ENCODE measurements around the gene MN1. TPM values are rescaled to one million over a fixed set of nuclear protein-coding genes. Genes with fewer than 3 reads are reported as not detected.

MN1 gene
- total and polyA plus RNA-seq, 2 of the 8 experiments (the other 6 are each of a cell fraction or from before 2014, with no cell fraction given), result 3.1 to 4.9 TPM

DNA sequence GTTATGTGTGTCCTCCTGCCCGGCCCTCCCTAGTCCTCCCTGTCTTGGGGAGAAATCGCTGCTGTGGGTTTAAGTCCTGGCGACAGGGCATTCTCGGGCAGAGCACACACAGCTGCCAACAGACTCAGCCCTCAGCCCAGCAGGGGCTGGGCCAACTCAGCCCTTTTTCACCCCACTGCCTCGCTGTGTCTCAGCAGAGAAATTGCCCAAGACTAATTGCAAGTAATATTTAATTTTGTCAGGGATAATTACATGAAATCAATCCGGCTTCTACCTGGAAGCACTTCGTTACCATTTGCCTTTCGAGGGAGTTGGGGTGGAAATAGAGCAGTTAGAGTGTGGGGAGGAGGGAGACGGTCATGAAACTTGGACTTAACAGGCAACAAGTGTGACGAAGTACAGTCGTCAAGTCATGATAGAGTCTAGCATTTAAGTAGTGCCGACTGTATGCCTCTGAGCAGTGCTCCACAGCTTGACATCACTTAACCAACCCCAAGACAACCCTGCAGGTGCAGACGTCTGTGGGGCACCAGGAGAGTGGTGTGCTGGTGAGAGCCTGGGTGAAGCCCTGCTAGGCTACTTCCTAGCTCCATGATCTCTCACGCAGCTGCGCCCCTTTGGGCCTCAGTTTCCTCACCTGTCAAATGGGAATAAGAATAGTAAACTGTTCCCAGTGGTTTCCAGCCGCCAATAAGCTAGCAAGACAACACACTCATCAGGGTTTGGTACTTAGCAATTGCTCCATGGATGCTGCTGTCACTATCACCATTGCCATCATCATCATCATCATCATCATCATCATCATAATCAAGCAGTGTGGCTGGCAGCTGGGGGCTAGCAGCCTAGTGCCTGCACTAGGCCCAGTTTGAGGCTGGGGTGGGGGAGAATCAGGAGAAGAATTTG, 29.2 kb downstream of the MN1 start (continued):
- TF ChIP-seq ATF3 (IDR thresholded peaks at IDR 0.05; ENCODE audit: insufficient read depth, low read depth, low read length) (no peak), CHD2 (IDR thresholded peaks at IDR 0.05; ENCODE audit: low read length) (no peak), SP1 (IDR thresholded peaks at IDR 0.05; ENCODE audit: low read depth, low read length) (no peak), SIX5 (IDR thresholded peaks at IDR 0.05; ENCODE audit: low read depth, low read length) (no peak), BRCA1 (IDR thresholded peaks at IDR 0.05; ENCODE audit: low read depth, low read length) (no peak), POLR2A (IDR thresholded peaks at IDR 0.05; ENCODE audit: control extremely low read depth in 1 of 2, low read depth in 2 of 2, low read length in 2 of 2) (no peak), RNF2 (IDR thresholded peaks at IDR 0.05; ENCODE audit: borderline replicate concordance, low read depth, low read length, missing control alignments, poor library complexity, severe bottlenecking) (no peak)
- TF ChIP-seq, protein P1, sequence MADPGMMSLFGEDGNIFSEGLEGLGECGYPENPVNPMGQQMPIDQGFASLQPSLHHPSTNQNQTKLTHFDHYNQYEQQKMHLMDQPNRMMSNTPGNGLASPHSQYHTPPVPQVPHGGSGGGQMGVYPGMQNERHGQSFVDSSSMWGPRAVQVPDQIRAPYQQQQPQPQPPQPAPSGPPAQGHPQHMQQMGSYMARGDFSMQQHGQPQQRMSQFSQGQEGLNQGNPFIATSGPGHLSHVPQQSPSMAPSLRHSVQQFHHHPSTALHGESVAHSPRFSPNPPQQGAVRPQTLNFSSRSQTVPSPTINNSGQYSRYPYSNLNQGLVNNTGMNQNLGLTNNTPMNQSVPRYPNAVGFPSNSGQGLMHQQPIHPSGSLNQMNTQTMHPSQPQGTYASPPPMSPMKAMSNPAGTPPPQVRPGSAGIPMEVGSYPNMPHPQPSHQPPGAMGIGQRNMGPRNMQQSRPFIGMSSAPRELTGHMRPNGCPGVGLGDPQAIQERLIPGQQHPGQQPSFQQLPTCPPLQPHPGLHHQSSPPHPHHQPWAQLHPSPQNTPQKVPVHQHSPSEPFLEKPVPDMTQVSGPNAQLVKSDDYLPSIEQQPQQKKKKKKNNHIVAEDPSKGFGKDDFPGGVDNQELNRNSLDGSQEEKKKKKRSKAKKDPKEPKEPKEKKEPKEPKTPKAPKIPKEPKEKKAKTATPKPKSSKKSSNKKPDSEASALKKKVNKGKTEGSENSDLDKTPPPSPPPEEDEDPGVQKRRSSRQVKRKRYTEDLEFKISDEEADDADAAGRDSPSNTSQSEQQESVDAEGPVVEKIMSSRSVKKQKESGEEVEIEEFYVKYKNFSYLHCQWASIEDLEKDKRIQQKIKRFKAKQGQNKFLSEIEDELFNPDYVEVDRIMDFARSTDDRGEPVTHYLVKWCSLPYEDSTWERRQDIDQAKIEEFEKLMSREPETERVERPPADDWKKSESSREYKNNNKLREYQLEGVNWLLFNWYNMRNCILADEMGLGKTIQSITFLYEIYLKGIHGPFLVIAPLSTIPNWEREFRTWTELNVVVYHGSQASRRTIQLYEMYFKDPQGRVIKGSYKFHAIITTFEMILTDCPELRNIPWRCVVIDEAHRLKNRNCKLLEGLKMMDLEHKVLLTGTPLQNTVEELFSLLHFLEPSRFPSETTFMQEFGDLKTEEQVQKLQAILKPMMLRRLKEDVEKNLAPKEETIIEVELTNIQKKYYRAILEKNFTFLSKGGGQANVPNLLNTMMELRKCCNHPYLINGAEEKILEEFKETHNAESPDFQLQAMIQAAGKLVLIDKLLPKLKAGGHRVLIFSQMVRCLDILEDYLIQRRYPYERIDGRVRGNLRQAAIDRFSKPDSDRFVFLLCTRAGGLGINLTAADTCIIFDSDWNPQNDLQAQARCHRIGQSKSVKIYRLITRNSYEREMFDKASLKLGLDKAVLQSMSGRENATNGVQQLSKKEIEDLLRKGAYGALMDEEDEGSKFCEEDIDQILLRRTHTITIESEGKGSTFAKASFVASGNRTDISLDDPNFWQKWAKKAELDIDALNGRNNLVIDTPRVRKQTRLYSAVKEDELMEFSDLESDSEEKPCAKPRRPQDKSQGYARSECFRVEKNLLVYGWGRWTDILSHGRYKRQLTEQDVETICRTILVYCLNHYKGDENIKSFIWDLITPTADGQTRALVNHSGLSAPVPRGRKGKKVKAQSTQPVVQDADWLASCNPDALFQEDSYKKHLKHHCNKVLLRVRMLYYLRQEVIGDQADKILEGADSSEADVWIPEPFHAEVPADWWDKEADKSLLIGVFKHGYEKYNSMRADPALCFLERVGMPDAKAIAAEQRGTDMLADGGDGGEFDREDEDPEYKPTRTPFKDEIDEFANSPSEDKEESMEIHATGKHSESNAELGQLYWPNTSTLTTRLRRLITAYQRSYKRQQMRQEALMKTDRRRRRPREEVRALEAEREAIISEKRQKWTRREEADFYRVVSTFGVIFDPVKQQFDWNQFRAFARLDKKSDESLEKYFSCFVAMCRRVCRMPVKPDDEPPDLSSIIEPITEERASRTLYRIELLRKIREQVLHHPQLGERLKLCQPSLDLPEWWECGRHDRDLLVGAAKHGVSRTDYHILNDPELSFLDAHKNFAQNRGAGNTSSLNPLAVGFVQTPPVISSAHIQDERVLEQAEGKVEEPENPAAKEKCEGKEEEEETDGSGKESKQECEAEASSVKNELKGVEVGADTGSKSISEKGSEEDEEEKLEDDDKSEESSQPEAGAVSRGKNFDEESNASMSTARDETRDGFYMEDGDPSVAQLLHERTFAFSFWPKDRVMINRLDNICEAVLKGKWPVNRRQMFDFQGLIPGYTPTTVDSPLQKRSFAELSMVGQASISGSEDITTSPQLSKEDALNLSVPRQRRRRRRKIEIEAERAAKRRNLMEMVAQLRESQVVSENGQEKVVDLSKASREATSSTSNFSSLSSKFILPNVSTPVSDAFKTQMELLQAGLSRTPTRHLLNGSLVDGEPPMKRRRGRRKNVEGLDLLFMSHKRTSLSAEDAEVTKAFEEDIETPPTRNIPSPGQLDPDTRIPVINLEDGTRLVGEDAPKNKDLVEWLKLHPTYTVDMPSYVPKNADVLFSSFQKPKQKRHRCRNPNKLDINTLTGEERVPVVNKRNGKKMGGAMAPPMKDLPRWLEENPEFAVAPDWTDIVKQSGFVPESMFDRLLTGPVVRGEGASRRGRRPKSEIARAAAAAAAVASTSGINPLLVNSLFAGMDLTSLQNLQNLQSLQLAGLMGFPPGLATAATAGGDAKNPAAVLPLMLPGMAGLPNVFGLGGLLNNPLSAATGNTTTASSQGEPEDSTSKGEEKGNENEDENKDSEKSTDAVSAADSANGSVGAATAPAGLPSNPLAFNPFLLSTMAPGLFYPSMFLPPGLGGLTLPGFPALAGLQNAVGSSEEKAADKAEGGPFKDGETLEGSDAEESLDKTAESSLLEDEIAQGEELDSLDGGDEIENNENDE (IDR thresholded peaks at IDR 0.05; ENCODE audit: insufficient replicate concordance, low read length), result no peak
